HCT116 (cell line): Measurements from ENCODE around the gene MINDY4. TPM values are rescaled to one million over a fixed set of nuclear protein-coding genes. Genes with fewer than 3 reads are reported as not detected.

ENCODE experiments used
- ATAC-seq: fragments of 200-7000 bp; cut with Tn5 transposase; 2 replicates; pipeline ENCODE4 v1.9.1; 2020; ENCODE audit warnings: mild to moderate bottlenecking, moderate library complexity
- BruUV-seq: library from RNA; stranded (reverse); fragments of 400-500 nt; replicated peaks from 2 replicates; lab custom pipeline; 2021; lab: Mats Ljungman, UMichigan
- CTCF ChIA-PET: fragments of 300-600 bp; sonication (Branson Sonifier 250); formaldehyde crosslinking; loops from one replicate; lab custom pipeline; 2021; ENCODE audit warnings: antibody characterized with exemption; lab: Charles Lee
- POLR2A ChIA-PET: fragments of 300-600, 350-600 bp; sonication (Branson Sonifier 250); formaldehyde crosslinking; loops from one replicate; lab custom pipeline; 2021; ENCODE audit warnings: antibody characterized with exemption; lab: Charles Lee
- RAD21 ChIA-PET, 2 experiments: fragments of 300-600 bp; sonication (Branson Sonifier 250); formaldehyde crosslinking; loops; one replicate each; lab custom pipeline; 2023; ENCODE audit warnings: low total read pairs in 2 of 2; ENCODE audit not compliant: uncharacterized antibody in 2 of 2, unreplicated experiment in 2 of 2, low non-redundant PET in 1 of 2; lab: Charles Lee
- DNase-seq: peaks from one replicate; pipeline ENCODE4 v3.0.0-alpha.2; 2010; ENCODE audit warnings: low read depth, low spot score
- H2AFZ ChIP-seq: fragments of 200-600 bp; shearing (Covaris generic), sonication (generic); 2 replicates; pipeline ENCODE4 v1.6.1; 2017; ENCODE audit warnings: low read depth, mixed run types, mixed read lengths, antibody characterized with exemption, low read length; ENCODE audit not compliant: poor library complexity, severe bottlenecking
- H3K27ac ChIP-seq: 2 replicates; pipeline ENCODE4 v1.5.1; 2012; ENCODE audit warnings: low read depth, low read length
- H3K27me3 ChIP-seq: fragments of 200-600 bp; sonication (generic); 2 replicates; pipeline ENCODE4 v1.6.1; 2016; ENCODE audit warnings: mixed run types, low read length, mixed read lengths; ENCODE audit not compliant: insufficient read depth
- H3K36me3 ChIP-seq, 2 experiments: fragments of 200-500 bp in 1 of 2; fragments of 200-600 bp in 1 of 2; sonication (Bioruptor generic) in 1 of 2; sonication (generic) in 1 of 2; 2 replicates each; pipeline versions ENCODE4 v1.5.1 to v1.6.1; 2014 to 2016; ENCODE audit warnings: low read length in 2 of 2, inconsistent platforms in 1 of 2, mixed read lengths in 1 of 2, mixed run types in 1 of 2; ENCODE audit not compliant: insufficient read depth in 2 of 2, control insufficient read depth in 1 of 2
- H3K4me1 ChIP-seq, 2 experiments: fragments of 200-600 bp in 1 of 2; sonication (generic) in 1 of 2; 2 replicates each; pipeline versions ENCODE4 v1.5.1 to v1.6.1; 2012 to 2017; ENCODE audit warnings: low read length in 2 of 2, inconsistent platforms in 1 of 2, mild to moderate bottlenecking in 1 of 2, mixed read lengths in 1 of 2, mixed run types in 1 of 2, moderate library complexity in 1 of 2; ENCODE audit not compliant: insufficient read depth in 2 of 2, control insufficient read depth in 1 of 2
- H3K4me2 ChIP-seq: fragments of 200-600 bp; sonication (generic); 2 replicates; pipeline ENCODE4 v1.6.1; 2017; ENCODE audit warnings: mixed run types, low read length, mixed read lengths
- H3K4me3 ChIP-seq, 2 experiments: fragments of 200-600 bp in 1 of 2; sonication (generic) in 1 of 2; replicated peaks in 1 of 2; 2 replicates each; pipeline ENCODE4 v1.5.1; 2011 to 2016; ENCODE audit warnings: low read length in 2 of 2, control low read depth in 1 of 2, low read depth in 1 of 2, mild to moderate bottlenecking in 1 of 2, mixed read lengths in 1 of 2, mixed run types in 1 of 2
- H3K79me2 ChIP-seq: fragments of 200-600 bp; sonication (generic); 2 replicates; pipeline ENCODE4 v1.6.1; 2017; ENCODE audit warnings: mild to moderate bottlenecking, mixed run types, low read length, moderate library complexity, mixed read lengths; ENCODE audit not compliant: insufficient read depth
- H3K9ac ChIP-seq: fragments of 200-600 bp; sonication (generic); 2 replicates; pipeline ENCODE4 v1.6.1; 2016; ENCODE audit warnings: low read length, mixed read lengths
- H3K9me2 ChIP-seq: fragments of 200-600 bp; sonication (generic), shearing (Covaris generic); 2 replicates; pipeline ENCODE4 v1.6.1; 2017; ENCODE audit warnings: mixed run types, mild to moderate bottlenecking, moderate library complexity; ENCODE audit not compliant: insufficient read depth
- H3K9me3 ChIP-seq, 2 experiments: fragments of 200-500 bp in 1 of 2; fragments of 200-600 bp in 1 of 2; sonication (Bioruptor generic) in 1 of 2; sonication (generic) in 1 of 2; 2 replicates each; pipeline ENCODE4 v1.6.1; 2014 to 2017; ENCODE audit warnings: low read length in 2 of 2, mixed read lengths in 2 of 2, inconsistent platforms in 1 of 2, low read depth in 1 of 2, mild to moderate bottlenecking in 1 of 2, mixed run types in 1 of 2, moderate library complexity in 1 of 2; ENCODE audit not compliant: control insufficient read depth in 1 of 2, insufficient read depth in 1 of 2
- H4K20me1 ChIP-seq: fragments of 200-600 bp; sonication (generic), shearing (Covaris generic); 2 replicates; pipeline ENCODE4 v1.6.1; 2017; ENCODE audit warnings: mixed run types, mild to moderate bottlenecking, moderate library complexity; ENCODE audit not compliant: insufficient read depth
- EGR1 ChIP-seq: IDR thresholded peaks from 2 replicates; pipeline ENCODE4 v1.6.1; 2012; ENCODE audit warnings: low read depth
- FOSL1 ChIP-seq: IDR thresholded peaks from 2 replicates; pipeline ENCODE4 v1.6.1; 2012; ENCODE audit warnings: low read depth
- POLR2A ChIP-seq: IDR thresholded peaks from 2 replicates; pipeline ENCODE4 v1.7.0; 2011; ENCODE audit warnings: borderline replicate concordance; ENCODE audit not compliant: insufficient read depth, insufficient read length; ENCODE audit errors: extremely low read depth
- POLR2AphosphoS5 ChIP-seq: IDR thresholded peaks from 2 replicates; pipeline ENCODE4 v1.6.1; 2011; ENCODE audit warnings: mild to moderate bottlenecking, low read depth, low read length, moderate library complexity
- RAD21 ChIP-seq: IDR thresholded peaks from 2 replicates; pipeline ENCODE4 v1.6.1; 2012; ENCODE audit warnings: low read depth, mild to moderate bottlenecking
- SIN3A ChIP-seq: IDR thresholded peaks from 2 replicates; pipeline ENCODE4 v1.6.1; 2012; ENCODE audit warnings: low read depth
- SP1 ChIP-seq: IDR thresholded peaks from 2 replicates; pipeline ENCODE4 v1.6.1; 2012; ENCODE audit warnings: low read depth
- SRF ChIP-seq: IDR thresholded peaks from 2 replicates; pipeline ENCODE4 v1.6.1; 2012; ENCODE audit warnings: low read depth
- YY1 ChIP-seq: IDR thresholded peaks from 2 replicates; pipeline ENCODE4 v1.6.1; 2011; ENCODE audit warnings: low read length, low read depth, moderate library complexity, mild to moderate bottlenecking; ENCODE audit not compliant: insufficient replicate concordance; ENCODE audit errors: extremely low read depth
- ZNF274 ChIP-seq: fragments of 200-500 bp; sonication (Bioruptor generic); IDR thresholded peaks from 2 replicates; pipeline ENCODE4 v1.6.1; 2014; ENCODE audit warnings: mild to moderate bottlenecking, low read depth, low read length, inconsistent platforms
- intact Hi-C: fragments of 100-400 bp; cut with micrococcal nuclease; formaldehyde crosslinking; loops from 2 replicates; pipeline ENCODE4 v1.10.0; 2022
- total RNA-seq: library from RNA; stranded (reverse); gene quantifications from one replicate; pipeline ENCODE4 v1.2.1, GENCODE V29; 2021; ENCODE audit not compliant: unreplicated experiment
- TF ChIP-seq, protein P1 (sequence below): IDR thresholded peaks from 2 replicates; pipeline ENCODE4 v1.6.1; 2012; ENCODE audit warnings: low read depth

MINDY4 gene
- total RNA-seq, 1 experiment from 2014 or later, result 6.1 TPM

DNA sequence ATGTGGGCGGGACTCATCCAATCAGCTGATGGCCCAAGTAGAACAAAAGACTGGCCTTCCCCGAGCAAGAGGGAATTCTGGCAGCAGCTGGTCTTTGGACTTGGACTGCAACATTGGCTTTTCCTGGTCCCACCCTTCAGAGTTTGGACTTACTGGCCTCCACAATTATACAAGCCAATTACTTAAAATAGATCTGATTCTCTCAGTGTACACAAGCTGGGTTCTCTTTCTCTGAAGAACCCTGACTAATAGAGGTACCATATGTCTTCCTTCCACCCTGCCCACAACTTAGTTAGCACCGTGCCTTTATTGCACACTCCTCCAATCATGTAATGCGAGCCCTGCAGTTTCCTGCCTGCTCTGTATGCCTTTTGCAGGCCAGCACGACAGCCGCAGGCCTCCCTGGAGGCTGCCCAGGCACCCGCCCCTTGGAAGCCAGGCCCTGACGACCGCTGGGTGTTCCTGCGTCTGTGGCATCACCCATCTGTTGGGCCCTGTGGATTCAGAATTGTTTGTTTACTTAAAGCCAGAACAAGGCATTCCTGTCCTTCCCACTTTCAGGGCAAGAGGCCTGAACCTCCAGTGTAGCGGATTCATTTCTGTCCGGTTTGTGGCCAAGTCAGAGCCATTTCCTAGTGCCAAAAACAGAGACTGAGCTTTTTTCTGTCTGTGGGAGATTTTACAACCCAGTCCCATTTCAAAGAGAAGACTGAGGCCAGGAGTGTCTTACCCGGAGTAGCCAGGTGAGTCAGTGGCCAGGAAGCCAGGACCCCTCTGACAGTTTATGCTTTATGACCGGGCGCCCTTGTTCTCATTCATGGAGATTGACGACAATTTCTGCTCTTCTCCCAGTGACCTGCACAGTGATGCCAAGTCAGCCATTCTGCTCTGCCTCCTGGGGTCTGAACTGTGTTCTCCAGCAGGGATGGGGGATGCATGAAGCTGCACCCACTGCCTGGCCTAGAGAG is 20.2 kb upstream of the MINDY4 start:
- Histone ChIP-seq H3K4me3 (no peak overlapping the region), H3K27me3 (no peaks in the 10 kb centered on the region), H4K20me1 (no peaks in the 10 kb centered on the region), H3K36me3 (no peaks in the 10 kb centered on the region), H3K9ac (no peak overlapping the region), H3K27ac (no peak overlapping the region), H3K79me2 (no peaks in the 10 kb centered on the region), H3K9me2 (no peaks in the 10 kb centered on the region), H3K4me2 (no peak overlapping the region), H3K4me1 (no peaks in the 10 kb centered on the region), H2AFZ (no peak overlapping the region), H3K9me3 (no peaks in the 10 kb centered on the region)
- ChIA-PET RAD21 (no interaction called here), CTCF (no interaction called here), POLR2A (no interaction called here)
- ATAC-seq (no peak), DNase-seq (no peak)
- intact Hi-C loops, result no loop called here
- TF ChIP-seq, protein P1, sequence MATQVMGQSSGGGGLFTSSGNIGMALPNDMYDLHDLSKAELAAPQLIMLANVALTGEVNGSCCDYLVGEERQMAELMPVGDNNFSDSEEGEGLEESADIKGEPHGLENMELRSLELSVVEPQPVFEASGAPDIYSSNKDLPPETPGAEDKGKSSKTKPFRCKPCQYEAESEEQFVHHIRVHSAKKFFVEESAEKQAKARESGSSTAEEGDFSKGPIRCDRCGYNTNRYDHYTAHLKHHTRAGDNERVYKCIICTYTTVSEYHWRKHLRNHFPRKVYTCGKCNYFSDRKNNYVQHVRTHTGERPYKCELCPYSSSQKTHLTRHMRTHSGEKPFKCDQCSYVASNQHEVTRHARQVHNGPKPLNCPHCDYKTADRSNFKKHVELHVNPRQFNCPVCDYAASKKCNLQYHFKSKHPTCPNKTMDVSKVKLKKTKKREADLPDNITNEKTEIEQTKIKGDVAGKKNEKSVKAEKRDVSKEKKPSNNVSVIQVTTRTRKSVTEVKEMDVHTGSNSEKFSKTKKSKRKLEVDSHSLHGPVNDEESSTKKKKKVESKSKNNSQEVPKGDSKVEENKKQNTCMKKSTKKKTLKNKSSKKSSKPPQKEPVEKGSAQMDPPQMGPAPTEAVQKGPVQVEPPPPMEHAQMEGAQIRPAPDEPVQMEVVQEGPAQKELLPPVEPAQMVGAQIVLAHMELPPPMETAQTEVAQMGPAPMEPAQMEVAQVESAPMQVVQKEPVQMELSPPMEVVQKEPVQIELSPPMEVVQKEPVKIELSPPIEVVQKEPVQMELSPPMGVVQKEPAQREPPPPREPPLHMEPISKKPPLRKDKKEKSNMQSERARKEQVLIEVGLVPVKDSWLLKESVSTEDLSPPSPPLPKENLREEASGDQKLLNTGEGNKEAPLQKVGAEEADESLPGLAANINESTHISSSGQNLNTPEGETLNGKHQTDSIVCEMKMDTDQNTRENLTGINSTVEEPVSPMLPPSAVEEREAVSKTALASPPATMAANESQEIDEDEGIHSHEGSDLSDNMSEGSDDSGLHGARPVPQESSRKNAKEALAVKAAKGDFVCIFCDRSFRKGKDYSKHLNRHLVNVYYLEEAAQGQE, result no peak
- no peak for TF ChIP-seq FOSL1
- TF ChIP-seq ZNF274, result no peak
- TF ChIP-seq SP1, result no peak
- no peak for TF ChIP-seq SRF
- TF ChIP-seq POLR2A, result no peak
- TF ChIP-seq RAD21, result no peak
- no peak for TF ChIP-seq SIN3A
- no peak for TF ChIP-seq POLR2AphosphoS5
- no peak for TF ChIP-seq EGR1
- TF ChIP-seq YY1, result no peak
- BruUV-seq, result no TSS peak
